Activated CD8-positive, alpha-beta memory T cell treated with anti-CD3 and anti-CD28 coated beads for 4 hours (primary cell): Measurements from ENCODE around the gene UGT2B7.
"Not testable (repeated sequence)": the region's sequence is repeated elsewhere in the genome, so short reads cannot be mapped to it uniquely, and the experiment has no call there.

Source experiments
- DNase-seq, 2 donors: peaks; one replicate each; pipeline ENCODE4 v3.0.0-alpha.2; 2020; ENCODE audit warnings: low read depth in 2 of 2

The UGT2B7 gene

GRCh38 chr4:69088473-69088872, 7.8 kb upstream of the UGT2B7 start:
- no peak for DNase-seq

GRCh38 chr4:69089388-69089787, 6.9 kb upstream of the UGT2B7 start:
- no peak for DNase-seq

- no peak for DNase-seq
Observed at GRCh38 chr4:69092190-69092589, 4.1 kb upstream of the UGT2B7 start.

GRCh38 chr4:69092980-69093568, 3.2 kb upstream of the UGT2B7 start:
- DNase-seq = no peak

- no peak for DNase-seq
Observed at GRCh38 chr4:69093681-69094080, 2.6 kb upstream of the UGT2B7 start.

GRCh38 chr4:69095301-69095731, 958 bp upstream of the UGT2B7 start:
- DNase-seq = no peak

GRCh38 chr4:69096810-69097209, 536 bp downstream of the UGT2B7 start:
- no peak for DNase-seq

- no peak for DNase-seq
Observed at GRCh38 chr4:69098470-69098869, 2.2 kb downstream of the UGT2B7 start.

GRCh38 chr4:69099910-69100309, 3.6 kb downstream of the UGT2B7 start:
- DNase-seq = no peak

GRCh38 chr4:69102668-69103067, 6.4 kb downstream of the UGT2B7 start:
- not testable (repeated sequence) for DNase-seq

- no peak for DNase-seq
Observed at GRCh38 chr4:69104719-69105275, 8.5 kb downstream of the UGT2B7 start.

GRCh38 chr4:69115151-69115850, 19.0 kb downstream of the UGT2B7 start:
- DNase-seq = not testable (repeated sequence)

- no peak for DNase-seq
Observed at GRCh38 chr4:69115851-69116213, 19.6 kb downstream of the UGT2B7 start.

- DNase-seq = no peak
Observed at GRCh38 chr4:69116645-69117321, 20.5 kb downstream of the UGT2B7 start.

- no peak for DNase-seq
Observed at GRCh38 chr4:69120870-69121269, 24.6 kb downstream of the UGT2B7 start.

- no peak for DNase-seq
Observed at GRCh38 chr4:69122476-69122875, 26.2 kb downstream of the UGT2B7 start.

GRCh38 chr4:69124941-69125340, 28.7 kb downstream of the UGT2B7 start:
- DNase-seq = no peak

GRCh38 chr4:69126024-69126423, 29.8 kb downstream of the UGT2B7 start:
- no peak for DNase-seq

- DNase-seq = no peak
Observed at GRCh38 chr4:69133993-69134392, 37.7 kb downstream of the UGT2B7 start.

- DNase-seq = no peak
Observed at GRCh38 chr4:69134471-69134870, 38.2 kb downstream of the UGT2B7 start.

GRCh38 chr4:69141320-69141719, 45.0 kb downstream of the UGT2B7 start:
- no peak for DNase-seq

- no peak for DNase-seq
Observed at GRCh38 chr4:69147334-69147733, 51.1 kb downstream of the UGT2B7 start.

- DNase-seq = no peak
Observed at GRCh38 chr4:69154021-69154420, 57.7 kb downstream of the UGT2B7 start.
